ENCODE measurements around the gene UBE2O. TPM values are rescaled to one million over a fixed set of nuclear protein-coding genes. Genes with fewer than 3 reads are reported as not detected.
A peak's percentile ranks its signal among the peaks of the same experiment; 100 is the strongest.

UBE2O gene
- polyA plus RNA-seq, 1 experiment = 11.1 TPM

GRCh38 chr17:76390003-76390421 lies 62.9 kb downstream of the UBE2O start:
- H3K36me3 ChIP-seq (ENCODE audit: control insufficient read depth, insufficient read depth, low read length) = peaks cover 19% of the 10 kb centered on the region
- ChIA-PET CTCF (interaction anchor here (0.6 to 10.7 kb wide), 3 partner anchors 6 to 86 kb away, joined by 3 to 127 read pairs (median 5); no protein-coding TSS in a partner anchor), POLR2A (no interaction called here)
- H3K4me3 ChIP-seq (ENCODE audit: low read depth, low read length) = no peak overlapping the region
- no peak for TF ChIP-seq CTCF (IDR thresholded peaks at IDR 0.05; ENCODE audit: insufficient read depth, low read depth, low read length)
- no peak for DNase-seq (ENCODE audit: low read depth)
- no peaks in the 10 kb centered on the region for H3K27me3 ChIP-seq (ENCODE audit: control insufficient read depth, insufficient read depth, low read length)

GRCh38 chr17:76388966-76389888 lies 63.7 kb downstream of the UBE2O start:
- TF ChIP-seq CTCF (IDR thresholded peaks at IDR 0.05; ENCODE audit: insufficient read depth, low read depth, low read length) = no peak; the same call in 1 of the 2 replicates
- ChIA-PET POLR2A (no interaction called here), CTCF (interaction anchor here (1.3 to 10.7 kb wide), 3 partner anchors 7 to 86 kb away, joined by 5 to 127 read pairs (median 5); no protein-coding TSS in a partner anchor)
- H3K4me3 ChIP-seq (ENCODE audit: low read depth, low read length) = no peak overlapping the region
- peaks cover 19% of the 10 kb centered on the region for H3K36me3 ChIP-seq (ENCODE audit: control insufficient read depth, insufficient read depth, low read length)
- H3K27me3 ChIP-seq (ENCODE audit: control insufficient read depth, insufficient read depth, low read length) = no peaks in the 10 kb centered on the region
- DNase-seq (ENCODE audit: low read depth) = no peak

GRCh38 chr17:76386966-76387765 lies 65.8 kb downstream of the UBE2O start:
- POLR2A ChIA-PET = interaction anchor here (0.6 kb wide), 1 partner anchor 173 kb away, joined by 4 read pairs; no protein-coding TSS in a partner anchor
- CTCF ChIA-PET = interaction anchor here (1.0 to 10.7 kb wide), 21 partner anchors 9 to 453 kb away, joined by 3 to 127 read pairs (median 6); partner anchors contain the start of genes PRPSAP1 and QRICH2

GRCh38 chr17:76385892-76386786 lies 66.8 kb downstream of the UBE2O start:
- peak; percentile 85 for TF ChIP-seq CTCF (IDR thresholded peaks at IDR 0.05; ENCODE audit: insufficient read depth, low read depth, low read length)
- ChIA-PET POLR2A (interaction anchor here (0.6 kb wide), 1 partner anchor 174 kb away, joined by 4 read pairs; no protein-coding TSS in a partner anchor), CTCF (interaction anchor here (0.6 to 10.7 kb wide), 30 partner anchors 10 to 452 kb away, joined by 3 to 127 read pairs (median 5); partner anchors contain the start of genes AANAT, METTL23, PRPSAP1 and QRICH2)
- peak overlapping the region; percentile 76 for H3K4me3 ChIP-seq (ENCODE audit: low read depth, low read length)
- H3K27me3 ChIP-seq (ENCODE audit: control insufficient read depth, insufficient read depth, low read length) = no peaks in the 10 kb centered on the region
- no peak for DNase-seq (ENCODE audit: low read depth)
- H3K36me3 ChIP-seq (ENCODE audit: control insufficient read depth, insufficient read depth, low read length) = peaks cover 12% of the 10 kb centered on the region

More at GRCh38 chr17:76386966-76387765, 65.8 kb downstream of the UBE2O start:
- Histone ChIP-seq H3K27me3 (ENCODE audit: control insufficient read depth, insufficient read depth, low read length) (no peaks in the 10 kb centered on the region), H3K36me3 (ENCODE audit: control insufficient read depth, insufficient read depth, low read length) (peaks cover 17% of the 10 kb centered on the region), H3K4me3 (ENCODE audit: low read depth, low read length) (no peak overlapping the region)
- no peak for DNase-seq (ENCODE audit: low read depth)
- TF ChIP-seq CTCF (IDR thresholded peaks at IDR 0.05; ENCODE audit: insufficient read depth, low read depth, low read length) = no peak

Measured in BJ (cell line).